Trophoblast cell (in vitro differentiated cells and primary cell): Measurements from ENCODE around the gene PARD3B.

Experiments used
- DNase-seq, 2 donors: peaks; one replicate each; pipeline ENCODE4 v3.0.0-alpha.2; 2016
- H2AFZ ChIP-seq: 2 replicates; pipeline ENCODE4 v1.6.1; 2013; ENCODE audit warnings: low read length, moderate library complexity, mild to moderate bottlenecking; ENCODE audit not compliant: insufficient read depth, poor library complexity
- H2AK5ac ChIP-seq: 2 replicates; pipeline ENCODE4 v1.6.1; 2013; ENCODE audit warnings: mild to moderate bottlenecking, low read length
- H2BK120ac ChIP-seq: 2 replicates; pipeline ENCODE4 v1.6.1; 2013; ENCODE audit warnings: low read length, mild to moderate bottlenecking, moderate library complexity; ENCODE audit not compliant: insufficient read depth, poor library complexity
- H2BK12ac ChIP-seq: 2 replicates; pipeline ENCODE4 v1.6.1; 2013; ENCODE audit warnings: mild to moderate bottlenecking, low read length, moderate library complexity
- H2BK5ac ChIP-seq: 2 replicates; pipeline ENCODE4 v1.6.1; 2013; ENCODE audit warnings: low read length, low read depth, moderate library complexity, mild to moderate bottlenecking; ENCODE audit not compliant: poor library complexity
- H3K14ac ChIP-seq: 2 replicates; pipeline ENCODE4 v1.6.1; 2013; ENCODE audit warnings: mild to moderate bottlenecking, low read length
- H3K18ac ChIP-seq: 2 replicates; pipeline ENCODE4 v1.6.1; 2013; ENCODE audit warnings: mild to moderate bottlenecking, low read length
- H3K23ac ChIP-seq: 2 replicates; pipeline ENCODE4 v1.6.1; 2013; ENCODE audit warnings: low read length
- H3K27ac ChIP-seq: 2 replicates; pipeline ENCODE4 v1.5.1; 2013; ENCODE audit warnings: low read depth, mild to moderate bottlenecking, inconsistent platforms, low read length, moderate library complexity
- H3K27me3 ChIP-seq: 2 replicates; pipeline ENCODE4 v1.6.1; 2013; ENCODE audit warnings: inconsistent platforms, mild to moderate bottlenecking, low read length, moderate library complexity; ENCODE audit not compliant: insufficient read depth
- H3K36me3 ChIP-seq, 2 experiments: 1 replicate in 1 of 2; 2 replicates in 1 of 2; pipeline ENCODE4 v1.6.1; 2013; ENCODE audit warnings: low read length in 2 of 2, mild to moderate bottlenecking in 2 of 2, moderate library complexity in 1 of 2; ENCODE audit not compliant: insufficient read depth in 2 of 2, control insufficient read depth in 1 of 2
- H3K4ac ChIP-seq: 2 replicates; pipeline ENCODE4 v1.6.1; 2013; ENCODE audit warnings: low read depth, mild to moderate bottlenecking, low read length, moderate library complexity
- H3K4me1 ChIP-seq, 2 experiments: 1 replicate in 1 of 2; 2 replicates in 1 of 2; pipeline ENCODE4 v1.6.1; 2013; ENCODE audit warnings: low read length in 2 of 2, mild to moderate bottlenecking in 2 of 2, moderate library complexity in 1 of 2; ENCODE audit not compliant: insufficient read depth in 2 of 2, control insufficient read depth in 1 of 2
- H3K4me2 ChIP-seq: 2 replicates; pipeline ENCODE4 v1.6.1; 2013; ENCODE audit warnings: inconsistent platforms, mild to moderate bottlenecking, low read length, moderate library complexity
- H3K4me3 ChIP-seq: 2 replicates; pipeline ENCODE4 v1.5.1; 2013; ENCODE audit warnings: mild to moderate bottlenecking, low read depth, low read length, inconsistent platforms
- H3K79me1 ChIP-seq: one replicate; pipeline ENCODE4 v1.6.1; 2013; ENCODE audit warnings: low read length
- H3K79me2 ChIP-seq: 2 replicates; pipeline ENCODE4 v1.6.1; 2013; ENCODE audit warnings: low read length, mild to moderate bottlenecking; ENCODE audit not compliant: control insufficient read depth, insufficient read depth, poor library complexity
- H3K9ac ChIP-seq: 2 replicates; pipeline ENCODE4 v1.6.1; 2013; ENCODE audit warnings: mild to moderate bottlenecking, low read length
- H3K9me3 ChIP-seq: 2 replicates; pipeline ENCODE4 v1.6.1; 2013; ENCODE audit warnings: low read depth, mild to moderate bottlenecking, control low read depth, inconsistent platforms, low read length; ENCODE audit not compliant: insufficient read depth
- H4K12ac ChIP-seq: 2 replicates; pipeline ENCODE4 v1.6.1; 2013; ENCODE audit warnings: low read depth, mild to moderate bottlenecking, low read length, moderate library complexity
- H4K8ac ChIP-seq: 2 replicates; pipeline ENCODE4 v1.6.1; 2013; ENCODE audit warnings: low read depth, mild to moderate bottlenecking, low read length, moderate library complexity
- H4K91ac ChIP-seq: one replicate; pipeline ENCODE4 v1.6.1; 2013; ENCODE audit warnings: low read depth, mild to moderate bottlenecking, low read length, moderate library complexity
- WGBS: extraction: QIAGEN DNeasy Blood & Tissue Kit; methylation state at CpG from one replicate; pipeline ENCODE4 v1.1.7; 2013; ENCODE audit warnings: missing lambda C conversion rate; ENCODE audit not compliant: insufficient read length, insufficient coverage; ENCODE audit errors: extremely low coverage; 5-methylcytosine and 5-hydroxymethylcytosine counted together

The PARD3B gene

GRCh38 chr2:205352094-205352493, 806.8 kb downstream of the PARD3B start:
- Histone ChIP-seq H3K9me3 (no peaks in the 10 kb centered on the region), H3K14ac (no peak overlapping the region), H4K91ac (no peak overlapping the region), H3K9ac (no peak overlapping the region), H2AFZ (no peak overlapping the region), H3K23ac (no peak overlapping the region), H3K36me3 (no peaks in the 10 kb centered on the region), H3K27me3 (no peaks in the 10 kb centered on the region), H3K4me3 (no peak overlapping the region), H3K4me2 (no peak overlapping the region), H2BK5ac (no peak overlapping the region), H2AK5ac (no peak overlapping the region), H4K8ac (no peak overlapping the region), H3K4ac (no peak overlapping the region), H3K79me2 (no peaks in the 10 kb centered on the region), H2BK12ac (no peak overlapping the region), H4K12ac (no peak overlapping the region), H3K27ac (no peak overlapping the region), H3K18ac (no peak overlapping the region), H3K4me1 (no peaks in the 10 kb centered on the region), H3K79me1 (no peaks in the 10 kb centered on the region), H2BK120ac (no peak overlapping the region)
- no CpG with 5 or more reads among the region's 3 CpGs for WGBS
- no peak for DNase-seq

GRCh38 chr2:205352593-205352992, 807.3 kb downstream of the PARD3B start:
- Histone ChIP-seq H4K8ac (no peak overlapping the region), H2BK120ac (no peak overlapping the region), H3K4me1 (no peaks in the 10 kb centered on the region), H3K18ac (no peak overlapping the region), H3K14ac (no peak overlapping the region), H4K12ac (no peak overlapping the region), H3K4me3 (no peak overlapping the region), H2AFZ (no peak overlapping the region), H3K9ac (no peak overlapping the region), H2BK5ac (no peak overlapping the region), H3K9me3 (no peaks in the 10 kb centered on the region), H2BK12ac (no peak overlapping the region), H3K27me3 (no peaks in the 10 kb centered on the region), H3K4ac (no peak overlapping the region), H3K79me1 (no peaks in the 10 kb centered on the region), H3K23ac (no peak overlapping the region), H3K36me3 (no peaks in the 10 kb centered on the region), H2AK5ac (no peak overlapping the region), H4K91ac (no peak overlapping the region), H3K27ac (no peak overlapping the region), H3K79me2 (no peaks in the 10 kb centered on the region), H3K4me2 (no peak overlapping the region)
- no CpG with 5 or more reads among the region's 3 CpGs for WGBS
- DNase-seq: no peak

- WGBS: no CpG with 5 or more reads among the region's 2 CpGs
- no peak overlapping the region for H2AK5ac ChIP-seq
Measured at GRCh38 chr2:205357732-205358131, 812.5 kb downstream of the PARD3B start.

GRCh38 chr2:205358351-205358815, 813.1 kb downstream of the PARD3B start:
- Histone ChIP-seq H3K4me2 (no peak overlapping the region), H3K9ac (no peak overlapping the region), H3K23ac (no peak overlapping the region), H2BK12ac (no peak overlapping the region), H2AK5ac (no peak overlapping the region), H3K36me3 (no peaks in the 10 kb centered on the region), H4K8ac (no peak overlapping the region), H3K79me2 (no peaks in the 10 kb centered on the region), H3K4me1 (no peaks in the 10 kb centered on the region), H3K14ac (no peak overlapping the region), H3K27ac (no peak overlapping the region), H4K91ac (no peak overlapping the region), H2BK5ac (no peak overlapping the region), H3K4me3 (no peak overlapping the region), H3K4ac (no peak overlapping the region), H2BK120ac (no peak overlapping the region), H4K12ac (no peak overlapping the region), H3K79me1 (no peaks in the 10 kb centered on the region), H3K9me3 (no peaks in the 10 kb centered on the region), H3K18ac (no peak overlapping the region), H2AFZ (no peak overlapping the region), H3K27me3 (no peaks in the 10 kb centered on the region)
- DNase-seq: no peak
- no CpG with 5 or more reads among the region's 8 CpGs for WGBS

More at GRCh38 chr2:205357732-205358131, 812.5 kb downstream of the PARD3B start:
- DNase-seq: no peak
- H3K27ac ChIP-seq: no peak overlapping the region
- no peak overlapping the region for H3K4me3 ChIP-seq
- H3K4me1 ChIP-seq: no peaks in the 10 kb centered on the region
- H3K4me2 ChIP-seq: no peak overlapping the region
- H3K27me3 ChIP-seq: no peaks in the 10 kb centered on the region
- H3K79me1 ChIP-seq: no peaks in the 10 kb centered on the region
- H2BK5ac ChIP-seq: no peak overlapping the region
- H3K18ac ChIP-seq: no peak overlapping the region
- no peak overlapping the region for H2BK12ac ChIP-seq
- no peaks in the 10 kb centered on the region for H3K9me3 ChIP-seq
- no peaks in the 10 kb centered on the region for H3K79me2 ChIP-seq
- H3K36me3 ChIP-seq: no peaks in the 10 kb centered on the region
- H4K12ac ChIP-seq: no peak overlapping the region
- no peak overlapping the region for H4K8ac ChIP-seq
- H3K4ac ChIP-seq: no peak overlapping the region
- H3K14ac ChIP-seq: no peak overlapping the region
- no peak overlapping the region for H3K23ac ChIP-seq
- H2BK120ac ChIP-seq: no peak overlapping the region
- no peak overlapping the region for H4K91ac ChIP-seq
- no peak overlapping the region for H3K9ac ChIP-seq
- no peak overlapping the region for H2AFZ ChIP-seq
